ENCODE results near the gene TCF12. TPM values are rescaled to one million over a fixed set of nuclear protein-coding genes. Genes with fewer than 3 reads are reported as not detected.
"Not testable (repeated sequence)": the region's sequence is repeated elsewhere in the genome, so short reads cannot be mapped to it uniquely, and the experiment has no call there.

TCF12 gene
- total RNA-seq, 1 experiment from 2014 or later = 98.7 TPM

DNA sequence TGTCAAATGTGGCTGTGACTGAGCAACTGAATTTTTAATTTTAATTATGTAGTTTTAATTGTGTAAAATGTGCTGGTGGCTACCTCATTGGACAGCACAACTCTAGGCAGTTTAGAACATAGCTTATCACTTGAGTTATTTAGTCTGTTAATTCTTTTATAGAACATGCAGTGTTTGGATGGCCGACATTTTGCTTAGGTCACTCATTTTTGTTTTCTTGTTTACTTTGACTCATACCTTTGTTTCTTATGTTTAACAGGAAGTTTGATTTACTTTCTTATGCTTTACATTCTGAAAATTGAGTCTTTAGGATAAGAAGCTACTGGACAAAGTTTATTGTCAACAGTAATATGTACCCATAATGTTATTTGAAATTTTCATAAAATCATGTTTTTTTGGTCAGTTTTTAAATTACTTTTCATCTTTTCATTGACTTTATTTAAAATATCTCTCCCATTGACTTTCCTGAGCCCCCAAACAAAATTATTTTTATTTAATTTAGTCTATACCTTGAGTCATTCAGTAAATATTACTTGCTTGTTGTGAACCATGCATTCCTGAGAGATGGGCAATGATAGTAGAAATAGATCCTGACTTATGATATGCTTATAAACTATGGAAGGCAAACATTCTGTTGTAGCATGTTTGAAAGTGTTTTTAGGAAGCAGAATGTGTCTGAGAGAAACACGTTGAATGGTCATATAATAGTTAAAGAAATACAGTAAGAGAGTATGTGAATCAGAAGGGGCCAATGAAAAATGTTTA, 60.6 kb downstream of the TCF12 start:
- no peak for DNase-seq (ENCODE audit: low spot score)

DNA sequence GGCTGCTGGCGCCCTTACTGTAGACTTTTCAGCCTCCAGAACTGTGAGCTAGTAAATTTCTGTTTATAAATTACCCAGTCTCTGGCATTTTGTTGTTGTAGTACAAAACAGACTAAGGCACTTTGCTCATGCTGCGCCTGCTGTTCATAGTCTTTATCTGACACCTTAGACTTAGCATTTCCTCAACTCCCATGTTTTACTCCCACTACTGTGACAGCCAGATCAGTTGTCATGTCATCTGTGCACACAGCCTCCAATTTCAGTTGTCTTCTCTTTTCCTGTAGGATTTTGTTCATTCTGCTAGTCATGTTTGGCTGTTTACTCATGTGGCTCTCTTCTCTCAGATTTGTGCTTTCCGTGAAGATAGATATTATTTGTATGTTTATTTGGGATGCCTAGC, 62.0 kb downstream of the TCF12 start:
- no peak for DNase-seq (ENCODE audit: low spot score)

GRCh38 chr15:56981160-56981559, 62.7 kb downstream of the TCF12 start:
- no peak for DNase-seq (ENCODE audit: low spot score)

DNA sequence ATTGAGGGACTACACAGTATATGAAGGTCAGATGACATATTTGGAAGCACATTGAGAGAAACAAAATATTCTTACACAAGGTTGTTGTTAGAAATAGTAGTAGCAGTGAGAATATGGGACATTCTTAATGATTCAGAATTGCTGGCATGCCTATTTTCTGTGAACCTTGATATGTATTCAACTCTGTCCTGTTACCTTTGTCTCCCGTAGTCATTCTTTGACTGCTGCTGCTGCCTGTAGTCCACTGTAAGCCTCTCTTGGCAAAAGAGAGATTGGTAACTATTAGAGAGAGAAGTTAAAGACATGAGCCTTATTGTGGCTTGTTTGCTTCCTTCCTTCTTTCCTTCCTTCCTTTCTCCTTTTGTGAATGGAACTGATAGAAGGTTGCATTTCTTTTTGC, 64.5 kb downstream of the TCF12 start:
- DNase-seq (ENCODE audit: low spot score) = no peak

GRCh38 chr15:56984681-56985481, 66.4 kb downstream of the TCF12 start:
- no peak for DNase-seq (ENCODE audit: low spot score)

GRCh38 chr15:56985856-56986255, 67.4 kb downstream of the TCF12 start:
- DNase-seq (ENCODE audit: low spot score) = no peak

GRCh38 chr15:56987286-56987685, 68.8 kb downstream of the TCF12 start:
- no peak for DNase-seq (ENCODE audit: low spot score)

- no peak for DNase-seq (ENCODE audit: low spot score)
These were observed 69.8 kb downstream of the TCF12 start for GRCh38 chr15:56988219-56988618.

- no peak for DNase-seq (ENCODE audit: low spot score)
These were observed 71.0 kb downstream of the TCF12 start for GRCh38 chr15:56989411-56989924.

DNA sequence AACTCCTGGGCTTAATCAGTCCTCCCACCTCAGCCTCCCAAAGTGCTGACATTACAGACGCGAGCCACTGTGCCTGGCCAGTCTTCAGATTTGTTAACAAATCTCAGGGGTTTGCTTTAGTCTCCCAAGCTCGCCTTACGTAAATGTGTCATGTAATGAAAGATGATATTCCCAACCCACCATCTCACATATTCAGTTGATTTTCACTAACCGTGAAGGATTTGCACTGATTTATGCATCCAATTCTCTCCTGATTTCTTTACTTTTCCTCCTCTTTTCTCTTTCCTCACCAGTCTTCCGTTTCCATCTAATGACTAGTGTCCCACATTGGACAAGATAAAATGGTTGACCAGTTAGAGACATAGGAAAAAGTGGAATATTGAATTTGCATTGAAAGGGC, 72.6 kb downstream of the TCF12 start:
- no peak for DNase-seq (ENCODE audit: low spot score)

GRCh38 chr15:56992725-56993124, 74.3 kb downstream of the TCF12 start:
- no peak for DNase-seq (ENCODE audit: low spot score)

DNA sequence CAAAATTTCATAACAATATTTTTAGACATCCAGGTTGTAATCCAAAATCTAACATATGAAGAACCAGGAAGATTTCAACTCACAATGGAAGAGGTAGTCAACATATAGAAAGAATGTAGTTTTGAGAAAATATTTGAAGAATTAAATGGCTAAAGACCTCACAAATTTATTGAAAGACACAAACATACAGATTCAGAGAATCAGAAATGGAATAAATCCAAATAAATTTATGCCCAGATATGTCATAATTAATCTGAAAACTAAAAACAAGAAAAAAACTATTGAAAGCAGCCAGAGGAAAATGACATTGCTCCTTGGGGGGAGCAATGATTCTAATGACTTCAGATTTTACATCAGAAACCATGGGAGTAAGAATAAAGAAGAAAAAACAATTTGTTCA, 75.8 kb downstream of the TCF12 start:
- DNase-seq (ENCODE audit: low spot score) = no peak

DNA sequence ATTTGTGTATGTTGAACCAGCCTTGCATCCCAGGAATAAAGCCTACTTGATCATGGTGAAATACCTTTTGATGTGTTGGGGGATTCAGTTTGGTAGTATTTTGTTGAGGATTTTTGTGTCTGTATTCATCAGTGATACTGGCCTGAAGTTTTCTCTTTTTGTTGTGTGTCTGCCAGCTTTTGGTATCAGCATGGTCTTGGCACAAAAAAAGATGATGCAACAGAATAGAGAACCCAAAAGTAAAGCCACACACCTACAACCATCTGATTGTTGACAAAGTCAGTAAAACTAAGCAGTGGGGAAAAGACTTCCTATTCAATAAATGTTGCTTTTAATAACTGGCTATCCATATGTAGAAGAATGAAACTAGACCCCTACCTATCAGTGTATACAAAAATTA, 77.6 kb downstream of the TCF12 start:
- no peak for DNase-seq (ENCODE audit: low spot score)

GRCh38 chr15:56996746-56997470, 78.5 kb downstream of the TCF12 start:
- no peak for DNase-seq (ENCODE audit: low spot score)

DNA sequence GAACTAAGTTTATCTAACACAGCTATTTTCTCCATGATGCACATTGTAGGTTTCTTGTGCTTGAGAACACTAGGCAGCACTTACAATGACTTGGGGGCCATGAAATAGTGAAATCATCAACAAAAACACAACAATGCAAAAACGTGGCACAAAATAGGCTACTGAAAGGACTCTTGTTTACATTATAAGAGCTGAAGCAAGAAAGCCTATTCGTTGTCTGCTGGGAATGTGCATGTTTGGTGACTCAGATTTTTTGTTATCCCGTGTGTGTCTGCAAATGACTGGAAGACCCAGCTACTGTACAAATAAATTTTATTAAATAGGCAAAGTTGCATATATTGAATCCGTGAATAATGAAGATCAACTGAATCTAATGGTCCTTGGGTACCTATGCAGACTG, 85.0 kb downstream of the TCF12 start:
- peak; percentile 71 for DNase-seq (ENCODE audit: low spot score)

- no peak for DNase-seq (ENCODE audit: low spot score)
These were observed 86.8 kb downstream of the TCF12 start for GRCh38 chr15:57005244-57005643.

DNA sequence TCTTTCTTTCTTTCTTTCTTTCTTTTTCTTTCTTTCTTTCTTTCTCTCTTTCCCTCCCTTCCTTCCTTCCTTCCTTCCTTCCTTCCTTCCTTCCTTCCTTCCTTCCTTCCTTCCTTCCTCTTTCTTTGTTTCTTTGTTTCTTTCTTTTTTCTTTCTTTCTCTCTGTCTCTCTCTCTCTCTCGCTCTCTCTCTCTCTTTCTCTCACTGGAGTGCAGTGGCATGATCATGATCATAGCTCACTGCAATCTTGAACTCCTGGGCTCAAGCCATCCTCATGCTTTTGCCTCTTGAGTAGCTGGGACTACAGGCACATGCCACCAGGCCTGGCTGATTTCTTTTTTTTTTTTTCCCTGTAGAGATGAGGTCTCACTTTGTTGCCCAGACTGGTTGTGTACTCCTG, 89.4 kb downstream of the TCF12 start:
- DNase-seq (ENCODE audit: low spot score) = not testable (repeated sequence)

DNA sequence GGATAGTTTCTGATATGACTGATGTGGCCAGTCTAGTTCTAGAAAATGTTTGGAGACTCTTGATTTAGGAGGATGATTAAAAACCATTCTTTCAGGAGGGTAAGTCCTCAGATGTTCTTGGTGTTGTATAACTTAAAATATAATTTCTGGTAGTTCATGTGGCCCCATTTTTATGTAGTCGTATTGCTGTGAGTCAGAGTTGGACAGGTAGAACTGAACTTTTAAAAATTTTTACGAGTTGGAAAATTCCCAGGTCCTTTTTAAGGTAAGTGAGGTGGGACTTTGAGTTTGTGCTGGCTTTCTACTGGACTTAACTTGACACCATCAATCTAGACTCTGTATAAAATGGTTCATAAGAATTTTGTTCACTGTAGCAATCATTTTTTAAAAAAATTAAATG, 92.3 kb downstream of the TCF12 start:
- no peak for DNase-seq (ENCODE audit: low spot score)

- DNase-seq (ENCODE audit: low spot score) = no peak
These were observed 94.1 kb downstream of the TCF12 start for GRCh38 chr15:57012556-57012955.

- DNase-seq (ENCODE audit: low spot score) = not testable (repeated sequence)
These were observed 96.5 kb downstream of the TCF12 start for GRCh38 chr15:57014896-57015295.

DNA sequence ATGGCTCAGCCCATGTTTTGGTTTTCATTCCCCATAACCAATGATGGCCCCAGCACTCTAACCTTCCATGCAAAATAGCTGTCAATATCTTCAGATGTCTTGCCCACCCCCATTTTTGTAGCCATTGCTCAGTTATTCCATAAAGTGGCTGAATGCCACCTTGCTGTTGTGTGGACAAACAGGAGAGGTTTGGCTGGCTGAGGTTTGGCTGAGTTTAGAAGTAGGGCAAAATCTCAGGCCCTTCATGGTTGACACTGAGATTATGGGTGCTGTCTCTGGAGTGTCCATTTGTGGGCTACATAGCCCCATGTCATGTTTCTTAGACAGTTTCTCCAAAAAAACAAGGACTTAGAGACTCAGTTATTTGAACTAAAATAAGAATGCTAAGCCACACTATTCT, 96.9 kb downstream of the TCF12 start:
- DNase-seq (ENCODE audit: low spot score) = no peak

DNA sequence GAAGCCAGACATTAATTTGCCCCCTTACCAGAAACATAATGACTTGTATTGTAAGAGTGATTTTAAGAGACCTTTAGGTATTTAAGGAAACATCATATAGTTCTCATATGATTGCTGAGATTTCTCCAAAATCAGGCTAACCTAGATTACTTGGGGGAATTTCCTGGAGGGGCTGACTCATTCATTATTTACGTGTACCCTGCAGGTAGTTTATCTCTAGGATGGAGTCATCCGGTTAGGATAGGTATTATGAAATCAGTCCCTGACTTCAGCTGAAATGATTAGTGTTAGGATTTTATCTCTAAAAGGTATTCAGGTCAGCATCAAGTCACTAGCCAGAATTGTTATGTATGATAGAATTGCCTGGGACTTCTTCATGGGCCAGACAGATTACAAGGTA, 97.5 kb downstream of the TCF12 start:
- no peak for DNase-seq (ENCODE audit: low spot score)

All from H4 (cell line).